HG03108 (cell line): Measurements from ENCODE around the gene ADAMTS12.

ENCODE experiments used
- ATAC-seq: cut with Tn5 transposase; IDR thresholded peaks from one replicate; pipeline ENCODE4 v1.9.1; 2021; ENCODE audit warnings: moderate library complexity; ENCODE audit not compliant: unreplicated experiment

The ADAMTS12 gene

GRCh38 chr5:33726422-33727165, 165.2 kb downstream of the ADAMTS12 start:
- ATAC-seq, result no peak

DNA sequence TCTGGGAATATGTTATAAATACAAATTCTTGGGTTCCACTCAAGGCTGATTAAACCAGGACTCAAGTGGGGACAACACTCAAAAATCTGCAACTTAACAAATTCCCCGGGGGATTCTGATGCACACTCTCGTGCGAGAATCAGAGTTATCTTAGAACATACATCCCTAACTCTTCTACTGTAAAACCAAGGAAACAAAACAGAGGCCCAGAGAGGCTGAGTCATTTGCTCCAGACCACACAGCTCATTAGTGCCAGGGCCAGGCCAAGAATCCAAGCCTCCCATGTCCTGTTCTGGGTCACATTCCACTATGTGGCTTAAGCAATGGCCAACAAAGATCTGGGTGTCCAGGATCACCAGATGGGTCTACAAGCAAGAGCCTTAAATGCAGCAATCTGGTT, 166.0 kb downstream of the ADAMTS12 start:
- ATAC-seq, result no peak

DNA sequence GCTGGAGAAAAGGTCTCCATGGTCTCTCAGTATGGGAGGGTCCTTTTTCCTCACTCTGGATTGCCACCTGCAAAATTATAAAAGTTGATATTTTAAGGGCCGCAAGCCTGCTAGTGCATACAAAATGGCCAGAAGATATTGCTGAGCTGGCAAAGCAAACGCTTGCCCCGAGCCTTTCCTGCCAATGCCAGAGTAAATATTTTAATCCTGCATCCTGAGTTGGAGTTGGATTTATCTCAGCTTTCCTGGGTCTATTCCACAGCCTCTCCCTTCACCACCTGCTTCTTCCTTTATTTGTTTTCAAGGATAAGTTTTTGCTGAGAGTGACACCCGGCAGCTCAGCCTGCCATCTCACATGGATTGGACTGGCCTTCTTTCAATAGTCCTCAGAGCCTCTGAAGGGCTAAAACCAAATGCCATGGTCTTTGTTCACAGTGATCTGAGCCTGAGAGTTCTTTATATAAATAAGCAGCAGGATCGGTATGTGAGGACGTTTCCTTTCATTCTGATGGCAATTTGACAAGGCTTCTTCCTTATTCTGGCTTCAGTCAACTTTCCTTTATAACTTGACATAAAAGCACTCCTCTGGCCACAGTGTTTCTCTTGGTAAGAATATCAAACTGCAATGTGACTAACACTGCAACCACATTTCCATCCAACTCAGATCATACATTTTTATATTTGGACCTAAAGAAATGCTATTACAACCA, 170.1 kb downstream of the ADAMTS12 start:
- ATAC-seq, result no peak

DNA sequence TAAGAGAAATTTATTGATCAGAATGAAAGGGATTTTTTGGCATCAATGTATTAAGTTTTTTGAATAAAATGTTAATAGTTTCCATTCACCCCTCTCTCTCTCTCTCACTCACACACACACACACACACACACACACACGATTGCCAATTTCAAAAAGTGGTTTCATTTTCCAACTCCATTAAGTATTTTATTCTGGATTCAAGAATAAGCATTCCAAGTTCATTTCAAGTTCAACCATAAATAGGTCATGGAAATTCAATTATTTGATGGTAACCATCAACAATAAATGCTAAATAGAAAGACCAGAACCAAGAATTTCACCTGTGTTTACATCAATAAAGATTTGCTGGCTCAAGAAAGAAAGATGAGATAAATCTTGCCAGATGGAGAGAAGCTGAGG, 171.6 kb downstream of the ADAMTS12 start:
- no peak for ATAC-seq

DNA sequence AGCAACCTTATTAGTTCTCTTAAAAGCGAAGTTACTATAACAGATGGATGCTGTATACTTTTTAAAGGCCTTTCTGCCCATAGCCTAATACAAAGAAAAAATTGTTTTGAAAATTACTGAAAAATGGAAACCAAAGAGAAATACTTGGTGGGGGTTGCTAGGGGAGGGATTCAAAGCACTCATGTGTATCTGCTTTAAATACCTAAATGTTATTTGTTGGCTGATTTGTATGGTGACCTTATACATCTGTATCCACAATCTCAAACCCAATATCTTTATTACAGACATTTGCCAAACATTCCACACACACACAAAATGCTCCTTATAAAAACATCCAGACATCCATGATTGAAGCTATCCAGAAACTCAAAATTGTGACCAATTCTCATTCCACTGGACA, 172.0 kb downstream of the ADAMTS12 start:
- ATAC-seq, result no peak

DNA sequence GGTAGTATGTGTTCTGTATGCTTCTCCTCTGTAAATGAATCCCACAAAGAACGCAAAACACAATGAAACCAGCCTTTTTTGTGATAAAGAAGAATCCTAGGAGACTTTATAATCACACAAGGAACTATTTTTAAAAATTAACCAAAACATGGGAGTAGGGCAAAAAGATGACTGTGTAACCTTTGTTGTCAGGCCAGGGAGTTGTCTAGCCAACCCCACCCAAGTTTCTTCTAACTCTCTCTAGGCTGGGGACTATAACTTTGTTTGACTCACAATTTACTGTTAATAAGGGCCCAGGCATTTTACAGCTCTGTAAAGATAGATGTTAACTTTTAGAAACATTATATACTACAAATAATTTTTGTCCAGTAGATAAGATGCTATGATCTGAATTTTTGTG, 176.1 kb downstream of the ADAMTS12 start:
- ATAC-seq, result no peak

DNA sequence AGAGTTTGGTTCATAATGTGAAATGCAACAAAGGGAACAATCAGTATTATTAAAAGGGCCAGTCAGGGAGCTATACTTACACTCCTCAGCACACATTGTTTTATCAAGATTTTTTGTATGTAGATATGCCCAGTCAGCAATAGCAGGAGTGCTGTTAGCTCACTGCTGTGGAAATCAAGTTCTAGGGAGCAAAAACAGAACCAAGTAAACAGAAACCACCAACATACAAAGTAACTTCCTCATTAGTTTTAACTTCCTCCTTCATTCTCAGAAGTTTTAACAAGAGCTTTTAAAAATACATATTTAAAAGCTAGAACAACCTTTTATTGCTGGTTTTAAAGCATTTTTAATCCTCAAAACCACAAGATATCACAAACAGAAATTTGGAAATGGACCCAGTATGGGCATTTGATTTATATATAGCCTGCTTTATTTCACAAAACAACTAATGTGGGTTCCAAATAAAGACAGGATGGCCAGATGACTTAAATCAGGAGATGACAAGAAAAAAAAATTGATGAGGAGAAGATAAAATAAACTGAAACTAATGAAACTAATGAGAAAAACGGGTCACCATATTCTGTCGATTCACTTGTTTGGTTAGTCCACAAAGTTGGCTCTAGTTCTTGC, 178.5 kb downstream of the ADAMTS12 start:
- ATAC-seq, result no peak

GRCh38 chr5:33712664-33713063, 179.1 kb downstream of the ADAMTS12 start:
- no peak for ATAC-seq

- no peak for ATAC-seq
These were observed 180.6 kb downstream of the ADAMTS12 start for GRCh38 chr5:33711094-33711679.

GRCh38 chr5:33702867-33703266, 188.9 kb downstream of the ADAMTS12 start:
- no peak for ATAC-seq

DNA sequence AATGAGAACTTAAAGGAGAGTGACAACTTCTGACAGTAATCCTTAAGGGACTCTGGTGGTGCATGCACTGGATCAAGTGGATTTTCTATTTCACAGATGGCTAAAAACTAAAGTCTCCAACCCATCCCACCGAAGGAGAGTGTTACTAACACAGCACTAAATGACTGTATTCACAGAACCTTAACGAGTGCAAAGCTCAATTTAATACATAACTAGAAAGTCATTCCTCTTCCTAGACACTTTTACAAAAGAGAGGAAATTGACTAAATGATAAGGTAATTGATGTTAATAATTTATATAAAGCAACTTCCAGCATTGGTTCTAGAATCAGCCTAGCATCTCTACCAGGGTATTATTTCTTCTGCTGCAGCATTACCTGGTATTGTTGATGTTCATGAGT, 189.8 kb downstream of the ADAMTS12 start:
- no peak for ATAC-seq

- ATAC-seq, result no peak
These were observed 190.5 kb downstream of the ADAMTS12 start for GRCh38 chr5:33701251-33701650.

DNA sequence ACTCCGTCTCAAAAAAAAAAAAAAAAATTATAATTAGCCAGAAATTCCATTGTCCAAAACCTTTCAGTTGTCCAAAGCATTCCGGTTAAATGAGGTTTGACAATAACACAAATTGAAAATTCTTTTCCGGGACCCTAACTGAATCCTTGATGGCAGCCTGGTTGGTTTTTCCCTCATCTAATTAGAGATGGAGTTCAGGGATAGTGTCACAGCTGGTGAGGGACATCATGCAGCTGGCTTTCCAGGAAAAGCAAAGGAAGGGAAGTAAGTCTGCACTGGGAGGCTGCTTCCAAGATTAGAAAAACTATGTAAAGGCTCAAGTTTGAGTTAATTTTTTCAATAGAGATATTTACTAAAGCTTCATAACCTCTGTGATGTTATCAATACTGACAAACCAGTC, 195.4 kb downstream of the ADAMTS12 start:
- no peak for ATAC-seq

GRCh38 chr5:33692980-33693379, 198.8 kb downstream of the ADAMTS12 start:
- ATAC-seq, result no peak

GRCh38 chr5:33691856-33692255, 199.9 kb downstream of the ADAMTS12 start:
- ATAC-seq, result no peak

- no peak for ATAC-seq
These were observed 201.2 kb downstream of the ADAMTS12 start for GRCh38 chr5:33690374-33691135.

DNA sequence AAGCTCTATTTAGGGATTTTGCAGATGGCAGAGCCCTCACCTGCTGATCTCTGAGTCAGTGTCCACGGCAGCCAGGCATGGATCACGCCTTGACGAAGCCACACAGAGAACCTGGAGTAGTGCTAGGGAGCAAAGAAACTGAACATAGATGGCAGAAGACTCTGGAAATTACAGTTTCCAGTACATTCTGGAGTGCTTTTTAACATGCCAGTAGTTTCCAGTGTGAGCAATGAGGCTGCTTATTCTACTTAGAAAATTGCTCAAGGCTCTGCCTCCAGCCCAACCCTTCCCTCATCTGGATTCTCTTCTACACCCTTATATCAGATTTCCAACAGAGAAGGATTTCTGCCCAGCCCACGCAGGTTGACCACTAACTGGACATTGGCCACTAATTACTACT, 203.3 kb downstream of the ADAMTS12 start:
- no peak for ATAC-seq

DNA sequence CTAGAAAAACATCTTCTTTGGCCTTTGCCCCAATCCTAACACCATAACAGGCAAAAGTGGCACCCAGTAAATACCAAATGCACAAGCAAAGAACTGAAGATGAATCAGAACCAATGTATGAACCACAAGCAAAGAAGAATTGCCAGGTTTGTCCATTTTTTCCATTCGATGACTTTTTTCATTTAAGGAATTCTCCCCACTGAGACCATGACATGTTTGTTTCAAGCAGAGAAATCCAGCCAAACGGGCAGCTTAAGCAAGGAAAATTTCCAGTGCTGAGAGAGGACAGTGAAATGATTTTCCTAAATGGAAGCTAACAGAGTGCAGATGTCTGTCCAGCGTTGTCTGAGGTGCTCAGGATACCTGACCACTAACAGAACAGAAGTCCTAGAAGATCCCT, 203.7 kb downstream of the ADAMTS12 start:
- ATAC-seq, result no peak

DNA sequence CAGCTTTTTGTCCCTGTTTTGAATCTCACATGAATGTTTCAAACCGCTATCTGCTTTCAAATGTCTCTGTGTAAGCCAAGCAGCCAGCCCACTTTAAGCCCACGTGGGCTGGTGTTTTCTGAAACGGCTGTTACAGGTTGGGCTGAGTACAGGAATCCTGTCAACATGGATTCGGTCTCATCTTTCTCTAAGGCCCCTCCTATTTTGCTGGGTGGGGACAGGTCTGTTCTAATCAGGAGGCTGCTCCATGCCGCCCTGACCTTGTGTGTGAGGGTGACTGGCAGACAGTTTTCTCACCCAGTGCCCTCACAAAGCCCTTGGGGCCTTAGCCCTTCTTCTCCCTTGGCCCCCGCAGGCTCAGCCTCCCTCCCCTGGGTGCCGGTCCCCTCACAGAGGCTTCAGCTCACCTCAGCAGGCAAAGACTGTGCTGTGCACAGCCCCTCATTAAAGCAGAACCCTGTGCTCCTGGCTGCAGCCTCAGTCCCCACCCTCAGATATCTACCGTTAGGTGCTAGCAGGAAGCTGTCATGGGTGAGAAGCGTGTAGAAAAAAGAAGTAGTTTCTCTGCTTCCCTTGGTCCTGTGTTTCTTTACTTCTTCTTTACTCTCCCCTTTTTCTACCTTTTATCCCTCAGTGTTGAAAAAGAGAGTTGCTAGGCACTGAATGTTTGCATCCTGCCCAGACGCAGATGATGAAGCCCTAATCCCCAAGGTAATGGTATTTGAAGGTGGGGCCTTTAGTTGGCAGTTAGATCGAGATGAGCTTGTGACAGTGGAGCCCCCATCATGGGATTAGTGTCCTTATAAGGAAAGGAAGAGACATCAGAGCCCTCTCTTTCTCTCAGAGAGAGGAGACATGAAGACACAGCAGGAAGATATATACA, 205.7 kb downstream of the ADAMTS12 start:
- ATAC-seq, result no peak
